Mesothelial cell of epicardium (in vitro differentiated cells): Measurements from ENCODE around the gene PUSL1. TPM values are rescaled to one million over a fixed set of nuclear protein-coding genes. Genes with fewer than 3 reads are reported as not detected.

ENCODE experiments used
- DNase-seq, 2 experiments: peaks; one replicate each; pipeline ENCODE4 v3.0.0; 2021; ENCODE audit warnings: low spot score in 2 of 2; ENCODE audit not compliant: unreplicated experiment in 2 of 2
- H3K27ac Mint-ChIP-seq: 2 replicates; pipeline ENCODE4 v1.8.0; 2021; ENCODE audit warnings: mixed read lengths
- H3K27me3 Mint-ChIP-seq: 2 replicates; pipeline ENCODE4 v1.8.0; 2021; ENCODE audit warnings: low read depth, mixed read lengths
- H3K36me3 Mint-ChIP-seq: 2 replicates; pipeline ENCODE4 v1.8.0; 2021; ENCODE audit warnings: mixed read lengths
- H3K4me1 Mint-ChIP-seq: 2 replicates; pipeline ENCODE4 v1.8.0; 2021; ENCODE audit warnings: mixed read lengths
- H3K4me3 Mint-ChIP-seq: 2 replicates; pipeline ENCODE4 v1.8.0; 2021; ENCODE audit warnings: mild to moderate bottlenecking, moderate library complexity, mixed read lengths
- H3K9me3 Mint-ChIP-seq: 2 replicates; pipeline ENCODE4 v1.8.0; 2021; ENCODE audit warnings: mixed read lengths
- CTCF ChIP-seq: fragments of 200-600 bp; sonication (generic); IDR thresholded peaks from one replicate; pipeline ENCODE4 v1.5.0; 2021; ENCODE audit warnings: antibody characterized with exemption; ENCODE audit not compliant: unreplicated experiment
- total RNA-seq: library from RNA; stranded (reverse); gene quantifications from 3 replicates; pipeline ENCODE4 v1.2.1, GENCODE V29; 2021

The PUSL1 gene
- total RNA-seq, 1 donor from 2014 or later, result 12.7 TPM

GRCh38 chr1:1294250-1294890, 14.0 kb upstream of the PUSL1 start:
- Mint-ChIP-seq H3K27ac (no peak overlapping the region), H3K4me1 (peaks cover 7% of the 10 kb centered on the region), H3K9me3 (no peaks in the 10 kb centered on the region), H3K36me3 (no peaks in the 10 kb centered on the region), H3K4me3 (no peak overlapping the region), H3K27me3 (peaks cover 2% of the 10 kb centered on the region)
- no peak for TF ChIP-seq CTCF
- DNase-seq, result no peak

DNA sequence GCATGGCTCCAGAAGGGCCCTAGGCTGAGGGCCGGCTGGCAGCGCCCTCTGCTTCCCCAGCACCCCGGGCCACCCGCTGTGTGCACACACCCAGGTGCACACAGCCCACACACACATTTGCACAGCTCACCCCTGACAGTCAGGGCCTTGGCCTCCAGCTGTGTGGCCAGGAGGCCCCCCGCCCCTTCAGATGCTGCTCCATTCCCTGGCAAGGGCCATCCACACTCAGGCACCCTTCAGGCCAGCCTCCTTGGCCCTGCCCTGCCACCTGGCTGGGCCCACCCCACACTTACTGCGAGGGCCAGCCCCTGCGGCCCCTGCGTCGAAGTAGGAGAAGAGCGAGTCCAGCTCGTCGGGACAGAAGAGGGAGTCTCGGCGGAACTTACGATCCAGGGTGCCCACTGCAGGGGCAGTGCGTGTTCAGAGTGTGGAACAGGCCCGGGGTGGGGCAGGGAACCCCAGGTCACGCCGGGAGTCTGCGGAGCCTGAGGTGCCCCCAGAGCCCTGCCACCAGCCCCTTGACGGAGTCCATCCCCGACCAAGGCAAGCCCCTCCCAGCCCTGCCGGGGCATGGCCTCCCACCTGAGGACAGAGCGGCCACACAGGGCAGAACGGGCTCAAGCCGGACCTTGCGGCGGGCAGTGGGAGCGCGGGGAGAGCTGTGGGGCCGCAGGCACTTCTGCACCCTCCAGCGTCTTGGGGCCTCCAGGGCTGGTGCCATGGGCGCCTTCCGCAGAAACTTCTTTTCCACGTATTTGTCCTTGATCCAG, 13.1 kb upstream of the PUSL1 start:
- no peaks in the 10 kb centered on the region for H3K36me3 Mint-ChIP-seq
- no peaks in the 10 kb centered on the region for H3K9me3 Mint-ChIP-seq
- H3K27me3 Mint-ChIP-seq, result no peaks in the 10 kb centered on the region
- no peak for DNase-seq
- no peak overlapping the region for H3K27ac Mint-ChIP-seq
- H3K4me1 Mint-ChIP-seq, result peaks cover 7% of the 10 kb centered on the region
- no peak overlapping the region for H3K4me3 Mint-ChIP-seq
- TF ChIP-seq CTCF, result no peak

DNA sequence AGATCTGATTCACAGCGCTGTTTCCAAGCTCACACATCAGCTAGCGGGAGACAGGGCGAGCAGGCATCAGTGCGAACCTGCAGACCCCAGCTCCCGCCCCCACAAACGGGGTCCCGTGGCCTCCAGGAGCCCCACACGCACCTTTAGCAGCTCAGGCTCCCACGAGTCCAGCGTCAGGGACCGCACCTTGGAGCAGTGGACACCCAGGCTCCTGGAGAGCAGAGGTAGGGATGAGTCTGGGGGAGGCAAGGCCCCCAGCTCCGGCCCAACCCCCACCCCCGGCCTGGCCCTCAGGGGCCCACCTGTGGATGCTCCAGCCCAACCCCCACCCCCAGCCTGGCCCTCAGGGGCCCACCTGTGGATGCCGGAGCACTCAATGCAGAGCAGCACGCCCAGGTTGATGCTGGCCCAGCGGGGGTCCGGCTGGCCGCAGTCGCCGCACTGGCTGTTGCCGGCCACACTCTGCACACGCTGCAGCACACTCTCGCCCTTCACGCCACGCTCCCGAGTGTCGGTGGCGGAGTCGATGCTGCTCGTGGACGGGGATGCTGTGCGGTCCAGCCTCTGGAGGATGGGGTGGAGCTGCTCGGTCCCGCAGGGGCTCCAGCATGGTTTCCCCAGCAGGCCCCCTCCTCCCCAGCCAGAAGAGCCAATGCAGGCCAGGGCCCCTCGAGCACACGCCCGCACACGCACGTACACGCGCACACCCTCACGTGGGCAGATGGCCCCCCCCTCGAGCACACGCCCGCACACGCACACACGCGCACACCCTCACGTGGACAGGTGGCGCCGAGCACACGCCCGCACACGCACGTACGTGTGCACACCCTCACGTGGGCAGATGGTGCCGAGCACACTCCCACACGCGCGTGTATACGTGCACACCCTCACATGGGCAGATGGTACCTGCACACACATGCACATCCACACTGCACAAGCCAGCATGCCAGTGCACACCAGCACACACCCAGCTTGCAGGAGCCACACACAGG, 12.0 kb upstream of the PUSL1 start:
- no peak for DNase-seq
- no peaks in the 10 kb centered on the region for H3K36me3 Mint-ChIP-seq
- H3K9me3 Mint-ChIP-seq, result no peaks in the 10 kb centered on the region
- no peak overlapping the region for H3K27ac Mint-ChIP-seq
- TF ChIP-seq CTCF, result no peak
- no peak overlapping the region for H3K4me3 Mint-ChIP-seq
- H3K4me1 Mint-ChIP-seq, result peaks cover 6% of the 10 kb centered on the region
- no peaks in the 10 kb centered on the region for H3K27me3 Mint-ChIP-seq

GRCh38 chr1:1297802-1298424, 10.5 kb upstream of the PUSL1 start:
- no peaks in the 10 kb centered on the region for H3K9me3 Mint-ChIP-seq
- H3K4me3 Mint-ChIP-seq, result no peak overlapping the region
- no peak for TF ChIP-seq CTCF
- H3K27ac Mint-ChIP-seq, result no peak overlapping the region
- DNase-seq, result no peak
- H3K27me3 Mint-ChIP-seq, result no peaks in the 10 kb centered on the region
- H3K36me3 Mint-ChIP-seq, result no peaks in the 10 kb centered on the region
- H3K4me1 Mint-ChIP-seq, result no peaks in the 10 kb centered on the region

DNA sequence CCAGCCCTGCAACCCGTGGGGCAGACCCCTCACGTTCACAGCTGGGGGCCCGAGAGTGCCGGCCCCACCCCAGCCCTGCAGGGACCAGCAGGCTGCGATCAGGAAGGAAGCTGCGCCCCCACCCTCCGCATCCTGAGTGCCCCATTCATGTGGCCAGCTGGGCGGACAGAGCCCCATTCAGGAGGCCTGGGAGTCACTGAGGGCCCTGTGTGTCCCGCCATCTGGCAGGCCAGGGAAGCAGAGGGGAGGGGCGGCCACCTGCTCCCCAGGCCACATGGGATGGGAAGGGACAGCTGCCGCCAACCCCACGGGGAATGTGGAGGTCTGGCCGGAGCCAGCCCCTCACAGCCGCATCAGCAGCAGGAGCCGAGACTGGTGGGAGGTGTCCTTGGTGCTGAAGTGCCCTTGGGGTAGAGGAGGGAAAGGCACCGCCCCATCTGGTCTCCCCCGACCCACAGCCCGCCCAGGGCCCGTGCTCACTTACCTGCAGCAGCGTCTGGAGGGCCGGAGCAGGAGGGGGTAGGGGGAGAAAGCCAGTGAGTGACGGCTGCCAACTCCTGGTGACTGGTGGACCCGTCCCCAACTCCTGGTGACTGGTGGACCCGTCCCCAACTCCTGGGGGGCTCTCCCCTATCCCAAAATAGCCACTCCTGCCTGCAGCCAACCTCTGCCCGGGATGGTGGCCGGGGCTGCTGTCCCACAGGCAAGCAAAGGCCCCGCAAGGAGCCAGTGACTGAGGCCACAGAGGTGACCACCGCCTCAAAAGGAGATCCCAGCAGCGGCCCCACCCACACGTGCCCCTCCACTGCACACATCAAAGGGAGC, 9.3 kb upstream of the PUSL1 start:
- Mint-ChIP-seq H3K36me3 (no peaks in the 10 kb centered on the region), H3K4me1 (no peaks in the 10 kb centered on the region), H3K4me3 (no peak overlapping the region), H3K27me3 (no peaks in the 10 kb centered on the region), H3K27ac (no peak overlapping the region), H3K9me3 (no peaks in the 10 kb centered on the region)
- no peak for TF ChIP-seq CTCF
- DNase-seq, result peak in 1 of 2 experiments; percentile 64
